ENCODE results near the gene FBXL15.

Gene FBXL15, protein sequence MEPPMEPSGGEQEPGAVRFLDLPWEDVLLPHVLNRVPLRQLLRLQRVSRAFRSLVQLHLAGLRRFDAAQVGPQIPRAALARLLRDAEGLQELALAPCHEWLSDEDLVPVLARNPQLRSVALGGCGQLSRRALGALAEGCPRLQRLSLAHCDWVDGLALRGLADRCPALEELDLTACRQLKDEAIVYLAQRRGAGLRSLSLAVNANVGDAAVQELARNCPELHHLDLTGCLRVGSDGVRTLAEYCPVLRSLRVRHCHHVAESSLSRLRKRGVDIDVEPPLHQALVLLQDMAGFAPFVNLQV

DNA sequence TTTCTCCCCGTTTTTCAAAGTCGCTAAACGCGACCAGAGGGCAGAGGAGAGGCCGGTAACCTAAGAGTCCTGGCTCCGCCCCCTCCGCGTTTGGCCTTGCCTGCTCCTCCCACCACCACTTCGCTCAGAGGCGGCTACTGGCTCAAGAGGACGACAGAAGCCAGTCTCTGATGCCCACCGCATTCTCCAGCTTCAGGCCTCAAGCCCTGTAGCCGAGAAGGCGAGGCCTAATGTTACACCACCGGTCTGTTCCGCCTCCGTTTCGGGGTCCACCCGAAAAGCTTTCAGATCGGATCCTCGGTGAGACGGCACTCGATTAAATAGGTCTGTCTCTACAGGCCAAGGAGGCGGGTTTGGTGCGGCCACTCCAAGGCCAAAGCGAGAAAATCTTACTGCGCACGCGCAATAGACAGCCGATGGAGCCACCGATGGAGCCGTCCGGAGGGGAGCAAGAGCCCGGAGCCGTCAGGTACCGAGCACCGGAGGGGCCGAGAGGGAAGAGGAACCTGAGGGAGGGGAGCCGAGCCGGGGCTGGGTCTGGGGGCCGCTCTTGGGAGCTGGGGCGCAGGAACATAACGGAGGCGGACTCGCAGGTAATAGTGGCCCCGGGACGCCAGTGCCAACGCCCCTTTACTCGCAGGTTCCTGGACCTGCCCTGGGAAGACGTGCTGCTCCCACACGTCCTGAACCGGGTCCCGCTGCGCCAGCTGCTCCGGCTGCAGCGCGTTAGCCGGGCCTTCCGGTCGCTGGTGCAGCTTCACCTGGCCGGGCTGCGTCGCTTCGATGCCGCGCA, at the start of gene FBXL15:
TSS of gene FBXL15 (plus strand) at position 123 of the 793 bp plus-strand sequence. CDS start at position 417, 294 bp downstream.
- Histone ChIP-seq H3K4me1 (ENCODE audit: control insufficient read depth, insufficient read depth, low read length) (peaks cover 21% of the 10 kb centered on the region), H3K27me3 (replicated peaks; ENCODE audit: control insufficient read depth, insufficient read depth, low read length) (peaks cover 21% of the 10 kb centered on the region), H3K9ac (ENCODE audit: low read length) (peak within 1 kb of the TSS; percentile 84), H3K4me3 (ENCODE audit: low read length) (peak within 1 kb of the TSS; percentile 84), H3K9me3 (ENCODE audit: control insufficient read depth, low read length) (no peaks in the 10 kb centered on the region), H3K36me3 (ENCODE audit: control insufficient read depth, insufficient read depth, low read length, severe bottlenecking) (peaks cover 20% of the 10 kb centered on the region)
- peak; percentile 99 for DNase-seq (ENCODE audit: low read depth)

DNA sequence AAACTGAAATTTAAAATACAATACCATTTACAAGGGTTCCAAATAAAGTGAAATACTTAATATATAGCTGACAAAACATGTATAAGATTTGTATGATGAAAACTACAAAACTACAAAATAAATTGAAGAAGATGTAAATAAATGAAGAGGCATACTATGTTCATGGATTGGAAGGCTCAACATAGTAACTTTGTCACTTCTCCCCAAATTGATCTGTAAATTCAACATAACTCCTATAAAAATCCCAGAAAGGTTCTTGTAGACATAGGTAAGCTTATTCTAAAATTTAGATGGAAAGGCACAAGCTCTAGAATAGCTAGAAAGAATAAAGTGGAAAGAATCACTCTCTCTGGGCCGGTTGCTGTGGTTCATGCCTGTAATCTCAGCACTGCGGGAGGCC, 49.3 kb upstream of the FBXL15 start:
- H3K4me3 ChIP-seq (ENCODE audit: low read length), result no peak overlapping the region
- H3K9ac ChIP-seq (ENCODE audit: low read length), result no peak overlapping the region
- DNase-seq (ENCODE audit: low read depth), result no peak
- no peaks in the 10 kb centered on the region for H3K27me3 ChIP-seq (replicated peaks; ENCODE audit: control insufficient read depth, insufficient read depth, low read length)
- no peaks in the 10 kb centered on the region for H3K9me3 ChIP-seq (ENCODE audit: control insufficient read depth, low read length)
- peaks cover 96% of the 10 kb centered on the region for H3K36me3 ChIP-seq (ENCODE audit: control insufficient read depth, insufficient read depth, low read length, severe bottlenecking)
- no peaks in the 10 kb centered on the region for H3K4me1 ChIP-seq (ENCODE audit: control insufficient read depth, insufficient read depth, low read length)

DNA sequence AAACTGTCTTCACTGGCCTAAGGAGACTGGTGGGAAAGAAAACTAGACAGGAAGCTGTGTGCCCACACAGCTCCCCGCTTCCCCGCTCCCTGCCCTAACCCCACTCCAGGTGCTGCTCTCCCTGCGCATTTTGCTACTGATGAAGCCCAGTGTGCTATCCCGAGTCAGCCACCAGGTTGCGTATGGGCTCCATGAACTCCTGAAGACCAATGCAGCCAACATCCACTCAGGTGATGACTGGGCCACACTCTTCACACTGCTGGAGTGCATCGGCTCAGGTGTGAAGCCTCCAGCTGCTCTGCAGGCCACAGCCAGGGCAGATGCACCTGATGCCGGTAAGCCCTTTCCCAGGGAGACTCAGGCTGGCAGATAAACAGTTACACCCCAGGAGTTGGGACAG, 45.4 kb upstream of the FBXL15 start:
- no peak for DNase-seq (ENCODE audit: low read depth)
- Histone ChIP-seq H3K9ac (ENCODE audit: low read length) (no peak overlapping the region), H3K9me3 (ENCODE audit: control insufficient read depth, low read length) (no peaks in the 10 kb centered on the region), H3K4me1 (ENCODE audit: control insufficient read depth, insufficient read depth, low read length) (no peaks in the 10 kb centered on the region), H3K36me3 (ENCODE audit: control insufficient read depth, insufficient read depth, low read length, severe bottlenecking) (peaks cover 90% of the 10 kb centered on the region), H3K4me3 (ENCODE audit: low read length) (no peak overlapping the region), H3K27me3 (replicated peaks; ENCODE audit: control insufficient read depth, insufficient read depth, low read length) (no peaks in the 10 kb centered on the region)

DNA sequence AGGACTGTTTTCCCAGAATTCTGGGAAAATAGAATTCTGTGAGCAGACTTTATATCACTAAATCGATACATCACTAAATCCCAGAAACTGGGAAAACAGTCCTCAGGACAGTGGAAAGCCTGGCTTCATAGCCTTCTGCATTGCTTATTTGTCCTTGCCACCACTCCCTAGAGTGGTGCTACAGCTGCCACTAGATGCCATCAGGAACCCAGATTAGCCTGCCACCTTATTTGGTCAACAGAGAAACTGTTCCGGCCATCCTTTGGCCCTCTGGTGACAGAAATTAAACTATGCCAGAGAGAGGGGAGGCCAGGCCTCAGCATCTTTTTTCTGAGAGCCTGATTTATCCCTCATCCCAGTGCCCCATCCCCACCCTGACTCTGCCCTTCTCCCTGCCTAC, 44.8 kb upstream of the FBXL15 start:
- Histone ChIP-seq H3K36me3 (ENCODE audit: control insufficient read depth, insufficient read depth, low read length, severe bottlenecking) (peaks cover 90% of the 10 kb centered on the region), H3K4me3 (ENCODE audit: low read length) (no peak overlapping the region), H3K9me3 (ENCODE audit: control insufficient read depth, low read length) (no peaks in the 10 kb centered on the region), H3K27me3 (replicated peaks; ENCODE audit: control insufficient read depth, insufficient read depth, low read length) (no peaks in the 10 kb centered on the region), H3K9ac (ENCODE audit: low read length) (no peak overlapping the region), H3K4me1 (ENCODE audit: control insufficient read depth, insufficient read depth, low read length) (no peaks in the 10 kb centered on the region)
- no peak for DNase-seq (ENCODE audit: low read depth)

DNA sequence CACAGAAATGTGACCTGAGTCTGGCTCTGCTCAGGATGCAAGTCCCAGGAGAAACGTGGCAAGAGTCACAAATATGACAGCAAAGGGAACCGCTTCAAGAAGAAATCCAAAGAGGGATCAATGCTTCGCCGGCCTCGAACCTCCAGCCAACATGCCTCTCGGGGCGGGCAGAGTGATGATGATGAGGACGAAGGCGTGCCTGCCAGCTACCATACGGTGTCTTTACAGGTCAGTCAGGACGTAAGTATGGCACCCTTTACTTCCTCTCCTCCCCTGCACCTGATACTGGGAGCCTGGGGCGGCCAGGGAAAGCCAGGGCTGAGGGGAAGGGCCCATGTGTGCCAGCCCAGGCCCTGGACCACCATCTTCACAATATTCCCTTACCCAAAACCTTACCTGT, 43.7 kb upstream of the FBXL15 start:
- H3K4me1 ChIP-seq (ENCODE audit: control insufficient read depth, insufficient read depth, low read length), result no peaks in the 10 kb centered on the region
- DNase-seq (ENCODE audit: low read depth), result no peak
- H3K36me3 ChIP-seq (ENCODE audit: control insufficient read depth, insufficient read depth, low read length, severe bottlenecking), result peaks cover 92% of the 10 kb centered on the region
- no peak overlapping the region for H3K9ac ChIP-seq (ENCODE audit: low read length)
- H3K4me3 ChIP-seq (ENCODE audit: low read length), result no peak overlapping the region
- no peaks in the 10 kb centered on the region for H3K9me3 ChIP-seq (ENCODE audit: control insufficient read depth, low read length)
- no peaks in the 10 kb centered on the region for H3K27me3 ChIP-seq (replicated peaks; ENCODE audit: control insufficient read depth, insufficient read depth, low read length)

DNA sequence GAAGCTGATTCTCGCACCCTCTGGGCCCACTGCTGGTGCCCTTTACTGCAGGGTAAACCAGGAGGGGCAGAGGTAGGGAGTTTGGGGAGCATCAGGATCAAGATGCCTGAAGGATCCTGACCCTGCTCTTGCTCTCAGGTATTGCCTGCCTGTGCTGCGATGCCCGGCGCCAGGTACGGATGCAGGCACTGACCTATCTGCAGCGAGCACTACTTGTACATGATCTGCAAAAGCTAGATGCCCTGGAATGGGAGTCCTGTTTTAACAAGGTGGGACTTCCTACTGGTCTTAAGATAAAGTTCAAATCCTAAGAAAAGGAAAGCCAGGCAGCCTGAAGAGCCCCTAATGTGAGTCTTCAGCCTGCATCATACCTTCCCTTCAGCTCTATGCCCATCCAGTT, 41.3 kb upstream of the FBXL15 start:
- Histone ChIP-seq H3K9ac (ENCODE audit: low read length) (no peak overlapping the region), H3K4me1 (ENCODE audit: control insufficient read depth, insufficient read depth, low read length) (no peaks in the 10 kb centered on the region), H3K36me3 (ENCODE audit: control insufficient read depth, insufficient read depth, low read length, severe bottlenecking) (peaks cover 80% of the 10 kb centered on the region), H3K4me3 (ENCODE audit: low read length) (no peak overlapping the region), H3K27me3 (replicated peaks; ENCODE audit: control insufficient read depth, insufficient read depth, low read length) (no peaks in the 10 kb centered on the region), H3K9me3 (ENCODE audit: control insufficient read depth, low read length) (no peaks in the 10 kb centered on the region)
- DNase-seq (ENCODE audit: low read depth), result no peak

DNA sequence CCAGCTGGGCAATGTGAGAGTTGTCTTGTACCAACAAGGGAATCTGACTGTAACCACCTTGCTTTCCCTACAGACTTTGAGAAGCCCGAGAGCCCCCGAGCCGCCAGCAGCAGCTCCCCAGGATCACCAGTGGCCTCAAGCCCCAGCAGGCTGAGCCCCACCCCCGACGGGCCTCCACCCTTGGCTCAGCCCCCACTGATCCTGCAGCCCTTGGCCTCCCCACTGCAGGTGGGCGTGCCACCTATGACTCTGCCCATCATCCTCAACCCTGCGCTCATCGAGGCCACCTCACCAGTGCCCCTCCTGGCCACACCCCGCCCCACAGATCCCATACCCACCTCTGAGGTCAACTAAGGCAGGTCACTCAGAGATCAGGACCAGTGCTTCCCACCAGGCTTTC, 38.7 kb upstream of the FBXL15 start:
- Histone ChIP-seq H3K9me3 (ENCODE audit: control insufficient read depth, low read length) (no peaks in the 10 kb centered on the region), H3K36me3 (ENCODE audit: control insufficient read depth, insufficient read depth, low read length, severe bottlenecking) (peaks cover 56% of the 10 kb centered on the region), H3K4me3 (ENCODE audit: low read length) (no peak overlapping the region), H3K4me1 (ENCODE audit: control insufficient read depth, insufficient read depth, low read length) (peaks cover 15% of the 10 kb centered on the region), H3K27me3 (replicated peaks; ENCODE audit: control insufficient read depth, insufficient read depth, low read length) (no peaks in the 10 kb centered on the region), H3K9ac (ENCODE audit: low read length) (no peak overlapping the region)
- DNase-seq (ENCODE audit: low read depth), result no peak

DNA sequence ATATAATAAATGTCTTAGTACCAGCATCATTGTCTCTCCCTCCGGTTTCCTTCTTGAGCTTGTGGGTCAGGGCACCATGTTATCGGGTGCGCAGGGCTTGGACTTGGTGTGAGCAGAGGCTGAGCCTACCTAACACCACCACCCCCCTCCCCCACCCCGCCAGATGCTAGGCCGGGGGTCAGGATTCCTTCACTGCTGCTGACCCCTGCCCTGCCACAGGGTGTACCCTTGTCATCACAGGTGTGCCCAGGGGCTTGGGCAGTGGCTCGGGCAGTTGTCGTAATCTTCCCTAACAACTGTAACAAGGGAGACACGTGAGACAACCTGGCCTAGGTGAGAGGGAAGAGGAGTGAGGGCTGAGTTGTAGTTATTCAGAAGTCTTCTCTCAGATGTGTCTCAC, 37.8 kb upstream of the FBXL15 start:
- no peak for DNase-seq (ENCODE audit: low read depth)
- H3K36me3 ChIP-seq (ENCODE audit: control insufficient read depth, insufficient read depth, low read length, severe bottlenecking), result peaks cover 51% of the 10 kb centered on the region

DNA sequence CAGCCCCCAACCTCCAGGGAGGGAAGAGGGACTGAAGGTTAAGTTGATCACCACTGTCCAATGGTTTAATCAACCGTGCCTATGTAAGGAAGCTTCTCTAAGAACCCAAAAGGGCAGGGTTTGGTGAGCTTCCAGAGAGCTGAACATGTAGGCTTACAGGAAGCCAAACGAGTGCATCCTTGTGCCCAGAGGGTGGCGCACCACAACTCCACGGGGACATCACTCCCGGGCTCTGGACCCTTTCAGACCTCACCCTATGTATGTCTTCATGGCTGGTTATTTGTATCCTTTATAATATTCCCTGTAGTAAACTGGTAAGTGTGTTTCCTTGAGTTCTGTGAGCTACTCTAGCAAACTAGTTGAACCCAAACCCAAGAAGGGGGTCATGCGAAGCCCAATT, 36.6 kb upstream of the FBXL15 start:
- H3K9ac ChIP-seq (ENCODE audit: low read length), result no peak overlapping the region
- no peak overlapping the region for H3K4me3 ChIP-seq (ENCODE audit: low read length)
- H3K4me1 ChIP-seq (ENCODE audit: control insufficient read depth, insufficient read depth, low read length), result peaks cover 15% of the 10 kb centered on the region
- no peak for DNase-seq (ENCODE audit: low read depth)
- no peaks in the 10 kb centered on the region for H3K27me3 ChIP-seq (replicated peaks; ENCODE audit: control insufficient read depth, insufficient read depth, low read length)
- H3K36me3 ChIP-seq (ENCODE audit: control insufficient read depth, insufficient read depth, low read length, severe bottlenecking), result peaks cover 41% of the 10 kb centered on the region
- no peaks in the 10 kb centered on the region for H3K9me3 ChIP-seq (ENCODE audit: control insufficient read depth, low read length)

More for the DNA sequence above, 37.8 kb upstream of the FBXL15 start:
- Histone ChIP-seq H3K4me3 (ENCODE audit: low read length) (no peak overlapping the region), H3K9me3 (ENCODE audit: control insufficient read depth, low read length) (no peaks in the 10 kb centered on the region), H3K27me3 (replicated peaks; ENCODE audit: control insufficient read depth, insufficient read depth, low read length) (no peaks in the 10 kb centered on the region), H3K9ac (ENCODE audit: low read length) (no peak overlapping the region), H3K4me1 (ENCODE audit: control insufficient read depth, insufficient read depth, low read length) (peaks cover 15% of the 10 kb centered on the region)

DNA sequence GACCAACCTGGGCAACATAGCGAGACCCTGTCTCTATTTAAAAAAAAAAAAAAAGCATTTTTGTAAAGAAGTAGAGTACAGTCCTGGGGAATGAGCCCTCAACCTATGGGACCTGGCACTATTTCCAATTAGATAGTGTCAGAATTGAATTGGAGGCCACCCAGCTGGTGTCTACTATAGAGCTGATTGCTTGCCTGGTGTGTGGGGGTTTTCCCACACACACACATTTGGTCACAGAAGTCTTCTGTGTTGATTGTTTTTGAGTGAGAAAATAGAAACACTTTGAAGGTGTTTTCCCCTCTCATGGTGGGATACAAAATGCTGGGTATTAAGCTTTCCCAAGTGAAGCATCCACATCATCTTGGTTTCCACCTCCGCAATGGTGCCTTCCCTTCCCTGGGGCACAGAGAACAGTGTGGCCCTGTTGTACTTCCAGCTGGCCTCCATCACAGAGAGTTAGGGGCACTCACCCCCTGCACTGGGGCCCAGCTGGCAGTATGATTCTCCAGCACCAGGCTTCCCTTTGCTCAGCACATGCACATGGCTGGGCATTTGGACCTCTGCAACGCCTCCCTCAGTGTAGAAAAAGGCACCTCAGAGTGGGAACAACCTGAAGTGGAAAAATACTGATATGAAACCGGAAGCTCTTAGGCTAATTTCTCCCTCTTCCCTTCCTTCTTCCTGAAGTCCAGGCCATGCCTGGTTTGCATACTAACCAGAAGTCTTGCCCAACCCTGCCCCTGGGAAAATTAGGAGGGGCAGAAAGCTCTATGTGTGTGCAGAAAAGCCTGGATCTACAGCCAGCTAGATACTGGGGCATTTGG, 35.8 kb upstream of the FBXL15 start:
- Histone ChIP-seq H3K27me3 (replicated peaks; ENCODE audit: control insufficient read depth, insufficient read depth, low read length) (no peaks in the 10 kb centered on the region), H3K9me3 (ENCODE audit: control insufficient read depth, low read length) (no peaks in the 10 kb centered on the region), H3K9ac (ENCODE audit: low read length) (peak overlapping the region; percentile 78), H3K36me3 (ENCODE audit: control insufficient read depth, insufficient read depth, low read length, severe bottlenecking) (peaks cover 33% of the 10 kb centered on the region), H3K4me1 (ENCODE audit: control insufficient read depth, insufficient read depth, low read length) (peaks cover 15% of the 10 kb centered on the region), H3K4me3 (ENCODE audit: low read length) (peak overlapping the region; percentile 65)
- DNase-seq (ENCODE audit: low read depth), result peak; percentile 67

DNA sequence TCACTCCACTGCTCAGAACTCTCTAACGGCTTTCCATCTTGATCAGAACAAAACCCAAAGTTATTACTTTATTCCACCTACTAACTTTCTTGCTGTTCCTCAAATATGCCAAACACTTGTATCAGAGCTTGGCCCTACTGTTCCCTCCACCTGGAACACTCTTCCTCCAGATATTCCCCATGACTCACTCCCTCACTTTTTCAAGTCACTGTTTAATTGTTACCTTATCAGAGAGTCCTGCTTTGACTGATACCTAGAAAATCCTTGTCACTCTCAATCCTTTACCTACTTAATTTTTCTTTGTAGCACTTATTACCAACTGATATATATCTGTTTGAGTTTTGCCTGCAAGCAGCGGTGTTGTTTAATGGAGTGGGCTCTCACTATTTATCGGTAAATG, 30.7 kb upstream of the FBXL15 start:
- Histone ChIP-seq H3K4me3 (ENCODE audit: low read length) (no peak overlapping the region), H3K36me3 (ENCODE audit: control insufficient read depth, insufficient read depth, low read length, severe bottlenecking) (no peaks in the 10 kb centered on the region), H3K9me3 (ENCODE audit: control insufficient read depth, low read length) (no peaks in the 10 kb centered on the region), H3K9ac (ENCODE audit: low read length) (no peak overlapping the region), H3K4me1 (ENCODE audit: control insufficient read depth, insufficient read depth, low read length) (peaks cover 22% of the 10 kb centered on the region), H3K27me3 (replicated peaks; ENCODE audit: control insufficient read depth, insufficient read depth, low read length) (no peaks in the 10 kb centered on the region)
- DNase-seq (ENCODE audit: low read depth), result no peak

All from adipocyte (in vitro differentiated cells).